ENCODE data around the gene TRMT44.
A peak's percentile ranks its signal among the peaks of the same experiment; 100 is the strongest.

The TRMT44 gene

DNA sequence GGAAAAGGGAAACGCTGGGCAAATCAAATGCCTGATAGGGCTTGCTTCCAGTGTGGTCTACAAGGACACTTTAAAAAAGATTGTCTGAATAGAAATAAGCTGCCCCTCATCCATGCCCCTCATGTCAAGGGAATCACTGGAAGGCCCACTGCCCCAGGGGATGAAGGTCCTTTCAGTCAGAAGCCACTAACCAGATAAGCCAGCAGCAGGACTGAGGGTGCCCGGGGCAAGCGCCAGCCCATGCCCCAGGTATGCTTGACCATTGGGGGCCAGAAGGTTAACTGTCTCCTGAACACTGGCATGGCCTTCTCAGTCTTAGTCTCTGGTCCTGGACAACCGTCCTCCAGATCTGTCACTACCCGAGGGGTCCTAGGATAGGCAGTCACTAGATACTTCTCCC is 17.8 kb upstream of the TRMT44 start:
- TF ChIP-seq, protein P1, sequence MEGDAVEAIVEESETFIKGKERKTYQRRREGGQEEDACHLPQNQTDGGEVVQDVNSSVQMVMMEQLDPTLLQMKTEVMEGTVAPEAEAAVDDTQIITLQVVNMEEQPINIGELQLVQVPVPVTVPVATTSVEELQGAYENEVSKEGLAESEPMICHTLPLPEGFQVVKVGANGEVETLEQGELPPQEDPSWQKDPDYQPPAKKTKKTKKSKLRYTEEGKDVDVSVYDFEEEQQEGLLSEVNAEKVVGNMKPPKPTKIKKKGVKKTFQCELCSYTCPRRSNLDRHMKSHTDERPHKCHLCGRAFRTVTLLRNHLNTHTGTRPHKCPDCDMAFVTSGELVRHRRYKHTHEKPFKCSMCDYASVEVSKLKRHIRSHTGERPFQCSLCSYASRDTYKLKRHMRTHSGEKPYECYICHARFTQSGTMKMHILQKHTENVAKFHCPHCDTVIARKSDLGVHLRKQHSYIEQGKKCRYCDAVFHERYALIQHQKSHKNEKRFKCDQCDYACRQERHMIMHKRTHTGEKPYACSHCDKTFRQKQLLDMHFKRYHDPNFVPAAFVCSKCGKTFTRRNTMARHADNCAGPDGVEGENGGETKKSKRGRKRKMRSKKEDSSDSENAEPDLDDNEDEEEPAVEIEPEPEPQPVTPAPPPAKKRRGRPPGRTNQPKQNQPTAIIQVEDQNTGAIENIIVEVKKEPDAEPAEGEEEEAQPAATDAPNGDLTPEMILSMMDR (IDR thresholded peaks at IDR 0.05; ENCODE audit: poor library complexity, severe bottlenecking) = no peak

DNA sequence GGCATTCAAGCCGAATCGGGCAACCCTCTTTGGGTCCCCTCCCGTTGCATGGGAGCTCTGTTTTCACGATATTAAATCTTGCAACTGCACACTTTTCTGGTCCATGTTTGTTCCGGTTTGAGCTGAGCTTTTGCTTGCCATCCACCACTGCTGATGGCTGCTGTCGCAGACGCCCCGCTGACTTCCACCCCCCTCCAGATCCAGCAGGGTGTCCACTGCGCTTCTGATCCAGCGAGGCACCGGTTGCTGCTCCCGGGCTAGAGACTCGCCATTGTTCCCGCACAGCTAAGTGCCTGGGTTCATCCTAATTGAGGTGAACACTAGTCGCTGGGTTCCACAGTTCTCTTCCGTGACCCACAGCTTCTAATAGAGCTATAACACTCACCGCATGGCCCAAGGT is 13.3 kb upstream of the TRMT44 start:
- no peaks in the 10 kb centered on the region for H3K27me3 ChIP-seq (ENCODE audit: insufficient read depth, poor library complexity, severe bottlenecking)
- no peaks in the 10 kb centered on the region for H3K36me3 ChIP-seq (ENCODE audit: low read depth)
- no peak for ATAC-seq (ENCODE audit: low read depth)
- no peak overlapping the region for H3K27ac ChIP-seq (ENCODE audit: poor library complexity, severe bottlenecking)
- H3K4me1 ChIP-seq (ENCODE audit: insufficient read depth, poor library complexity, severe bottlenecking) = peaks cover 3% of the 10 kb centered on the region
- H3K4me3 ChIP-seq (ENCODE audit: severe bottlenecking) = peak overlapping the region; percentile 53
- H3K9me3 ChIP-seq (ENCODE audit: severe bottlenecking) = no peaks in the 10 kb centered on the region
- no peak for DNase-seq (ENCODE audit: low spot score)
- TF ChIP-seq, protein P1 (IDR thresholded peaks at IDR 0.05; ENCODE audit: poor library complexity, severe bottlenecking) = no peak

More for the DNA sequence above, 17.8 kb upstream of the TRMT44 start:
- Histone ChIP-seq H3K4me3 (ENCODE audit: severe bottlenecking) (no peak overlapping the region), H3K4me1 (ENCODE audit: insufficient read depth, poor library complexity, severe bottlenecking) (peaks cover 3% of the 10 kb centered on the region), H3K9me3 (ENCODE audit: severe bottlenecking) (no peaks in the 10 kb centered on the region), H3K27me3 (ENCODE audit: insufficient read depth, poor library complexity, severe bottlenecking) (no peaks in the 10 kb centered on the region), H3K36me3 (ENCODE audit: low read depth) (no peaks in the 10 kb centered on the region), H3K27ac (ENCODE audit: poor library complexity, severe bottlenecking) (no peak overlapping the region)
- DNase-seq (ENCODE audit: low spot score) (no peak), ATAC-seq (ENCODE audit: low read depth) (no peak)

DNA sequence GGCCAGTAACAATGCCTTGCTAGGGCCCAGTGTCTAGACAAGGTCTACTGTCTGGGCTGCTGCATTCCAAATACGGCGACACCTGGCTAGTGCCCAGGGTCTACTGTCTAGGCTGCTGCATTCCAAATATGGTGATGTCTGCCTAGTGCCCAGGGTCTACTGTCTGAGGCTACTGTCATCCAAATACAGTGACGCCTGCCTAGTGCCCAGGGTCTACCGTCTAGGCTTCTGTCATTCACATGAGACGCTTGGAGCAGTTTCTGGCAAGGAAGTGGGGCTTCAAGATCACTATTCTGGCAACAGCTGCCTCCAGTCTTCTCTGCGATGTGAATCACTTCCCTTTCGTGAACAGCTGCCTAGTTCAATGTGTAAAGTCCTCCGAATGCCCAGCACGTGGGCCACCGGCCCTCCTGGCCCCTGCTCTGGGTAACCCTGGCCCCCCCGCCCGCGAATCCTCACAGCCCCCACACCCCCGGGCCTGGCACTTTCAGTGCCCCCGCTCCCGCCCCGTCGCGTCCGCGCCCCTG is 12.8 kb upstream of the TRMT44 start:
- ATAC-seq (ENCODE audit: low read depth) = peak; percentile 59
- H3K36me3 ChIP-seq (ENCODE audit: low read depth) = no peaks in the 10 kb centered on the region
- no peaks in the 10 kb centered on the region for H3K27me3 ChIP-seq (ENCODE audit: insufficient read depth, poor library complexity, severe bottlenecking)
- H3K9me3 ChIP-seq (ENCODE audit: severe bottlenecking) = no peaks in the 10 kb centered on the region
- TF ChIP-seq, protein P1 (IDR thresholded peaks at IDR 0.05; ENCODE audit: poor library complexity, severe bottlenecking) = no peak
- peaks cover 3% of the 10 kb centered on the region for H3K4me1 ChIP-seq (ENCODE audit: insufficient read depth, poor library complexity, severe bottlenecking)
- H3K4me3 ChIP-seq (ENCODE audit: severe bottlenecking) = peak overlapping the region; percentile 53
- DNase-seq (ENCODE audit: low spot score) = no peak
- peak overlapping the region; percentile 36 for H3K27ac ChIP-seq (ENCODE audit: poor library complexity, severe bottlenecking)

DNA sequence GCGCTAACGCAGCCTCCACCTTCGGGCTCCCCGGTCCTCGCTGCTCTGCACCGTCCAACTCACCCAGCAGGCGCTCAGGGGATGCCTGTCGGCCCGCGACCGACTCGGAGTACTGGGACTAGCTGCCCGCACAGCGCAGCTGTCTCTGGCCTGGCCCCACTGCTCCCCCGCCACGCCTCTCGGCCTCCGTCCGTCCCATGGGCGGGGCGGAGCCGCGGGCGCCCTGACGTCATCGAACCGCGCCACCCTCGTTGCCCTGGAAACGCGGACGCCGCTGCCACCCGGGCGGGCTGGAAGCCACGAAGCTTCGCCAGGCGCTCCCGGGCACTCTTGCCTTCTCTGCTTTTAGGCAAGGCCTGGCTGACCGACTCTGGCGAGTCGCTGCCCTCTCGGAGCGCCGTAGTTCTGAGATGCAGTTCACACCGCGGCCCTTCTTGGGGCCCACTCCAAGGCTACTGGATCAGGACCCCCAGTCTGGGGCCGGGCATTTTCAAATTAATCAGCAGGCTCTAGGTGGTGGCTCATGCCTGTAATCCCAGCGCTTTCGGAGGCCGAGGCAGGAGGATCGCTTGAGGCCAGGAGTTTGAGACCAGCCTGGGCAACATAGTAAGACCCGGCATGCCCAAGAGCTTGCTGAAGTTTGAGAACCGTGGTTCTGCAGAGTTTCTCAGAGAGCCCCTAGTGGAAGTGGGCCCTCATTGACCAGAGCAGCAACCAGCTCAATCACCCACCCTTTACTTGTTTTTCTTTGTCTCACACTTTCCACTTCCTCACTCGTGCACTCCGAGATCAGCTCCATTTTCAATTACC is 12.1 kb upstream of the TRMT44 start:
- peak; percentile 83 for DNase-seq (ENCODE audit: low spot score)
- Histone ChIP-seq H3K27ac (ENCODE audit: poor library complexity, severe bottlenecking) (peak overlapping the region; percentile 36), H3K9me3 (ENCODE audit: severe bottlenecking) (no peaks in the 10 kb centered on the region), H3K36me3 (ENCODE audit: low read depth) (no peaks in the 10 kb centered on the region), H3K4me3 (ENCODE audit: severe bottlenecking) (peak overlapping the region; percentile 53), H3K4me1 (ENCODE audit: insufficient read depth, poor library complexity, severe bottlenecking) (peaks cover 3% of the 10 kb centered on the region), H3K27me3 (ENCODE audit: insufficient read depth, poor library complexity, severe bottlenecking) (no peaks in the 10 kb centered on the region)
- ATAC-seq (ENCODE audit: low read depth) = peak; percentile 87
- TF ChIP-seq, protein P1 (IDR thresholded peaks at IDR 0.05; ENCODE audit: poor library complexity, severe bottlenecking) = peak; percentile 60

DNA sequence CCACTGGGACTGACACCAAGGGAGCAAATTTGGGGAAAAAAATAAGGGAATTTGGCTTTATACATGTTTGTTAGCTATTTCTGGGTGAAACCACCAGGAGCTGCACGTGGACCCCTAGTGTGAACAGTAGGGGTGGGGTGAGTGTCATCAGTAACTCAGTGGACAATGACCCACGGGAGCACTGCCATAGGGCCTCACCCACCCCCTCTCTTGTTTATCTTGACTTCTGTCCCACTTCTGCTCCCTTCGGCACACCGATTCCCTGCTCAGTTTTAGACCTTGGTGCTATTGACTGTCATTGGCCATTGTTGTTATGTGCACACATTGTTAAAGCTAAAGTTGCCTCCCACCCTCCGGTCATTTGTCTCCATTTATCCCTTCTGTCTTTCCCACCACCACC is 9.0 kb upstream of the TRMT44 start:
- H3K4me1 ChIP-seq (ENCODE audit: insufficient read depth, poor library complexity, severe bottlenecking) = peaks cover 6% of the 10 kb centered on the region
- H3K36me3 ChIP-seq (ENCODE audit: low read depth) = no peaks in the 10 kb centered on the region
- TF ChIP-seq, protein P1 (IDR thresholded peaks at IDR 0.05; ENCODE audit: poor library complexity, severe bottlenecking) = no peak
- no peak overlapping the region for H3K4me3 ChIP-seq (ENCODE audit: severe bottlenecking)
- H3K9me3 ChIP-seq (ENCODE audit: severe bottlenecking) = no peaks in the 10 kb centered on the region
- DNase-seq (ENCODE audit: low spot score) = no peak
- no peaks in the 10 kb centered on the region for H3K27me3 ChIP-seq (ENCODE audit: insufficient read depth, poor library complexity, severe bottlenecking)
- ATAC-seq (ENCODE audit: low read depth) = no peak
- H3K27ac ChIP-seq (ENCODE audit: poor library complexity, severe bottlenecking) = no peak overlapping the region
